ENCODE data around the gene PKN3. TPM values are rescaled to one million over a fixed set of nuclear protein-coding genes. Genes with fewer than 3 reads are reported as not detected.

Gene PKN3
- polyA plus RNA-seq, 1 donor (not counting 4 experiments of a cell fraction or from before 2014, with no cell fraction given) = 1.3 TPM

GRCh38 chr9:128687453-128687852 lies 14.8 kb upstream of the PKN3 start:
- DNase-seq (ENCODE audit: low read depth, low spot score) (no peak), FAIRE-seq (no peak)
- dilution Hi-C loops (cut with MboI; ENCODE audit: extremely low pct_ligation_motif_present, low sequenced_read_pairs) = no loop called here
- H3K4me3 ChIP-seq (ENCODE audit: control insufficient read depth in 2 of 3, extremely low read depth in 1 of 3, insufficient read depth in 2 of 3, low read depth in 1 of 3, low read length in 3 of 3) = no peak overlapping the region
- H3K27ac ChIP-seq (ENCODE audit: control insufficient read depth, insufficient read depth, low read length) = no peak overlapping the region
- no peak overlapping the region for H2AFZ ChIP-seq (ENCODE audit: control insufficient read depth, low read length)
- H3K9me3 ChIP-seq (ENCODE audit: control insufficient read depth, low read depth, low read length) = no peaks in the 10 kb centered on the region
- H3K4me1 ChIP-seq (ENCODE audit: control insufficient read depth, extremely low read depth, insufficient read depth, low read length) = peaks cover 38% of the 10 kb centered on the region
- no peak overlapping the region for H3K9ac ChIP-seq (ENCODE audit: control insufficient read depth, extremely low read depth, insufficient read depth, low read length)
- peak overlapping the region; percentile 85 for H3K4me2 ChIP-seq (ENCODE audit: control insufficient read depth, extremely low read depth, insufficient read depth, low read depth, low read length)
- peaks cover 67% of the 10 kb centered on the region for H3K79me2 ChIP-seq (ENCODE audit: control insufficient read depth, insufficient read depth, low read length)
- peaks cover 4% of the 10 kb centered on the region for H4K20me1 ChIP-seq (ENCODE audit: control insufficient read depth, extremely low read depth, insufficient read depth, low read length)
- no peaks in the 10 kb centered on the region for H3K27me3 ChIP-seq (ENCODE audit: control insufficient read depth, extremely low read depth, insufficient read depth, low read length)
- no peaks in the 10 kb centered on the region for H3K9me1 ChIP-seq (ENCODE audit: control insufficient read depth, extremely low read depth, insufficient read depth, low read length)
- TF ChIP-seq CTCF (optimal IDR thresholded peaks at IDR 0.05 in 1 of 3, IDR thresholded peaks at IDR 0.05 in 1 of 3, conservative IDR thresholded peaks at IDR 0.05 in 1 of 3; ENCODE audit: extremely low read depth in 1 of 3, insufficient read depth in 2 of 3, low read length in 3 of 3) (no peak), EZH2 (IDR thresholded peaks at IDR 0.05; ENCODE audit: low read length) (no peak)
- peaks cover 3 to 17% of the 10 kb centered on the region in 2 experiments for H3K36me3 ChIP-seq (ENCODE audit: control insufficient read depth in 2 of 2, extremely low read depth in 1 of 2, insufficient read depth in 2 of 2, low read length in 2 of 2)

- H2AFZ ChIP-seq (ENCODE audit: control insufficient read depth, low read length) = peak within 1 kb of the TSS; percentile 73
- peaks cover 4% of the 10 kb centered on the region for H4K20me1 ChIP-seq (ENCODE audit: control insufficient read depth, extremely low read depth, insufficient read depth, low read length)
- H3K9me3 ChIP-seq (ENCODE audit: control insufficient read depth, low read depth, low read length) = no peaks in the 10 kb centered on the region
- H3K4me1 ChIP-seq (ENCODE audit: control insufficient read depth, extremely low read depth, insufficient read depth, low read length) = peaks cover 34% of the 10 kb centered on the region
- no peak for DNase-seq (ENCODE audit: low read depth, low spot score)
- no peak for TF ChIP-seq EZH2 (IDR thresholded peaks at IDR 0.05; ENCODE audit: low read length)
- TF ChIP-seq CTCF (optimal IDR thresholded peaks at IDR 0.05 in 1 of 3, IDR thresholded peaks at IDR 0.05 in 1 of 3, conservative IDR thresholded peaks at IDR 0.05 in 1 of 3; ENCODE audit: extremely low read depth in 1 of 3, insufficient read depth in 2 of 3, low read length in 3 of 3) = no peak
- peaks cover 68% of the 10 kb centered on the region for H3K79me2 ChIP-seq (ENCODE audit: control insufficient read depth, insufficient read depth, low read length)
- peak within 1 kb of the TSS; percentile 93 for H3K4me2 ChIP-seq (ENCODE audit: control insufficient read depth, extremely low read depth, insufficient read depth, low read depth, low read length)
- dilution Hi-C loops (cut with MboI; ENCODE audit: extremely low pct_ligation_motif_present, low sequenced_read_pairs) = no loop called here
- peaks cover 5 to 28% of the 10 kb centered on the region in 2 experiments for H3K36me3 ChIP-seq (ENCODE audit: control insufficient read depth in 2 of 2, extremely low read depth in 1 of 2, insufficient read depth in 2 of 2, low read length in 2 of 2)
- H3K4me3 ChIP-seq (ENCODE audit: control insufficient read depth in 2 of 3, extremely low read depth in 1 of 3, insufficient read depth in 2 of 3, low read depth in 1 of 3, low read length in 3 of 3) = peak within 1 kb of the TSS; percentile 54 to 100 (median 97)
- FAIRE-seq = no peak
- no peaks in the 10 kb centered on the region for H3K27me3 ChIP-seq (ENCODE audit: control insufficient read depth, extremely low read depth, insufficient read depth, low read length)
- H3K9me1 ChIP-seq (ENCODE audit: control insufficient read depth, extremely low read depth, insufficient read depth, low read length) = no peaks in the 10 kb centered on the region
- peak within 1 kb of the TSS; percentile 82 for H3K27ac ChIP-seq (ENCODE audit: control insufficient read depth, insufficient read depth, low read length)
- peak within 1 kb of the TSS; percentile 92 for H3K9ac ChIP-seq (ENCODE audit: control insufficient read depth, extremely low read depth, insufficient read depth, low read length)
Measured at GRCh38 chr9:128688501-128689292, 13.6 kb upstream of the PKN3 start, which contains the start of gene SET. Gene SET, plus strand, starts transcription at chr9:128689222. Its CDS starts 361 bp downstream, at chr9:128689583.
